Neural progenitor cell (in vitro differentiated cells): ENCODE measurements around the gene PPP1R37.

Source experiments
- CTCF ChIP-seq: fragments of 200-600 bp; sonication (generic); IDR thresholded peaks from 2 replicates; pipeline ENCODE4 v1.5.1; 2017; ENCODE audit warnings: antibody characterized with exemption, mild to moderate bottlenecking
- EZH2 ChIP-seq: fragments of 200-600 bp; sonication (generic); IDR thresholded peaks from 2 replicates; pipeline ENCODE4 v1.6.1; 2017; ENCODE audit warnings: antibody characterized with exemption, mild to moderate bottlenecking, moderate library complexity

GRCh38 chr19:45121827-45122345, 28.9 kb downstream of the PPP1R37 start:
- TF ChIP-seq CTCF (no peak), EZH2 (no peak)
